H1 (cell line): ENCODE data around the gene CEP41. TPM values are rescaled to one million over a fixed set of nuclear protein-coding genes. Genes with fewer than 3 reads are reported as not detected.

ENCODE experiments used
- CTCF ChIA-PET: fragments of 300-600 bp; sonication (Branson Sonifier 250); formaldehyde crosslinking; loops from one replicate; lab custom pipeline; 2021; ENCODE audit not compliant: partially characterized antibody; lab: Charles Lee
- POLR2A ChIA-PET: fragments of 300-600 bp; sonication (Branson Sonifier 250); formaldehyde crosslinking; loops from one replicate; lab custom pipeline; 2021; ENCODE audit warnings: inconsistent platforms; ENCODE audit not compliant: partially characterized antibody; lab: Charles Lee
- DNase-seq, 2 experiments: peaks; one replicate each; pipeline versions ENCODE4 v3.0.0 to v3.0.0-alpha.2; 2010 to 2022; ENCODE audit warnings: low spot score in 2 of 2, low read depth in 1 of 2, mixed read lengths in 1 of 2
- FAIRE-seq: peaks from 2 replicates; lab custom pipeline; 2011; peaks lifted over from hg19 to GRCh38; lab: Jason Lieb, UNC
- H2AFZ ChIP-seq: 2 replicates; pipeline ENCODE4 v1.8.1; 2012; ENCODE audit warnings: low read length, inconsistent platforms
- H2AK5ac ChIP-seq: 2 replicates; pipeline ENCODE4 v1.6.1; 2013; ENCODE audit warnings: low read depth, low read length
- H2BK120ac ChIP-seq: replicated peaks from 2 replicates; pipeline ENCODE3; 2013; ENCODE audit warnings: low read depth, low read length, inconsistent platforms
- H2BK12ac ChIP-seq: 2 replicates; pipeline ENCODE4 v1.6.1; 2013; ENCODE audit warnings: low read depth, low read length
- H2BK15ac ChIP-seq: 2 replicates; pipeline ENCODE4 v1.6.1; 2013; ENCODE audit warnings: low read length
- H2BK20ac ChIP-seq: 2 replicates; pipeline ENCODE4 v1.6.1; 2013; ENCODE audit warnings: low read length
- H2BK5ac ChIP-seq: 2 replicates; pipeline ENCODE4 v1.6.1; 2013; ENCODE audit warnings: low read depth, low read length
- H3K14ac ChIP-seq: 2 replicates; pipeline ENCODE4 v1.6.1; 2013; ENCODE audit warnings: inconsistent platforms; ENCODE audit not compliant: insufficient read length
- H3K18ac ChIP-seq: 2 replicates; pipeline ENCODE4 v1.6.1; 2013; ENCODE audit warnings: low read length; ENCODE audit errors: extremely low read depth
- H3K23ac ChIP-seq: 2 replicates; pipeline ENCODE4 v1.6.1; 2013; ENCODE audit warnings: inconsistent platforms; ENCODE audit not compliant: insufficient read length
- H3K23me2 ChIP-seq: 2 replicates; pipeline ENCODE4 v1.6.1; 2013; ENCODE audit warnings: low read depth, low read length
- H3K27ac ChIP-seq: 2 replicates; pipeline ENCODE4 v1.6.1; 2011; ENCODE audit warnings: low read depth, low read length, inconsistent platforms
- H3K27me3 ChIP-seq, 4 experiments: replicated peaks in 1 of 4; 1 replicate in 1 of 4; 2 replicates in 3 of 4; pipeline versions ENCODE4 v1.6.1 to v1.8.1; 2011 to 2013; ENCODE audit warnings: low read length in 3 of 4, mild to moderate bottlenecking in 3 of 4, inconsistent platforms in 2 of 4, mixed read lengths in 2 of 4, moderate library complexity in 1 of 4; ENCODE audit not compliant: control insufficient read depth in 3 of 4, insufficient read depth in 3 of 4; ENCODE audit errors: extremely low read depth in 1 of 4
- H3K36me3 ChIP-seq, 4 experiments: 2 replicates each; pipeline versions ENCODE4 v1.6.1 to v1.8.1; 2011 to 2013; ENCODE audit warnings: mild to moderate bottlenecking in 4 of 4, low read length in 3 of 4, moderate library complexity in 2 of 4, control low read depth in 1 of 4, inconsistent platforms in 1 of 4; ENCODE audit not compliant: insufficient read depth in 4 of 4, control insufficient read depth in 2 of 4
- H3K4ac ChIP-seq: replicated peaks from 2 replicates; pipeline ENCODE3; 2013; ENCODE audit warnings: low read length, low read depth, mixed read lengths, inconsistent platforms; ENCODE audit not compliant: insufficient read length
- H3K4me1 ChIP-seq, 4 experiments: replicated peaks in 1 of 4; 1 replicate in 1 of 4; 2 replicates in 3 of 4; pipeline versions ENCODE4 v1.6.1 to v1.8.1; 2011 to 2013; ENCODE audit warnings: low read length in 3 of 4, inconsistent platforms in 2 of 4, mixed read lengths in 1 of 4; ENCODE audit not compliant: insufficient read depth in 4 of 4, control insufficient read depth in 3 of 4
- H3K4me2 ChIP-seq, 2 experiments: 2 replicates each; pipeline versions ENCODE4 v1.6.1 to v1.8.1; 2011 to 2013; ENCODE audit warnings: low read depth in 2 of 2, low read length in 2 of 2, control low read depth in 1 of 2, inconsistent platforms in 1 of 2, mild to moderate bottlenecking in 1 of 2; ENCODE audit not compliant: insufficient read depth in 1 of 2
- H3K4me3 ChIP-seq, 4 experiments: fragments of 200-600, 300-600 bp in 1 of 4; sonication (generic), shearing (Covaris generic), sonication (Bioruptor Twin) in 1 of 4; 2 replicates each; pipeline versions ENCODE4 v1.5.1 to v1.8.1; 2011 to 2016; ENCODE audit warnings: low read length in 4 of 4, low read depth in 3 of 4, control low read depth in 2 of 4, inconsistent platforms in 2 of 4, mild to moderate bottlenecking in 2 of 4, mixed read lengths in 1 of 4, moderate library complexity in 1 of 4; ENCODE audit not compliant: insufficient read depth in 2 of 4; ENCODE audit errors: extremely low read depth in 1 of 4
- H3K56ac ChIP-seq: replicated peaks from 2 replicates; pipeline ENCODE3; 2013; ENCODE audit warnings: low read depth, mild to moderate bottlenecking, mixed read lengths, low read length, inconsistent platforms; ENCODE audit not compliant: insufficient read length
- H3K79me1 ChIP-seq: 2 replicates; pipeline ENCODE4 v1.6.1; 2013; ENCODE audit warnings: low read depth, low read length, control low read depth
- H3K79me2 ChIP-seq, 2 experiments: 2 replicates each; pipeline versions ENCODE4 v1.6.1 to v1.8.1; 2012 to 2013; ENCODE audit warnings: low read length in 2 of 2, mild to moderate bottlenecking in 2 of 2, inconsistent platforms in 1 of 2; ENCODE audit not compliant: insufficient read depth in 2 of 2, control insufficient read depth in 1 of 2
- H3K9ac ChIP-seq, 4 experiments: replicated peaks in 1 of 4; 1 replicate in 1 of 4; 2 replicates in 3 of 4; pipeline versions ENCODE4 v1.6.1 to v1.8.1; 2011 to 2013; ENCODE audit warnings: low read depth in 3 of 4, low read length in 3 of 4, control low read depth in 2 of 4, mild to moderate bottlenecking in 2 of 4, moderate library complexity in 2 of 4, inconsistent platforms in 1 of 4; ENCODE audit errors: extremely low read depth in 1 of 4
- H3K9me3 ChIP-seq, 2 experiments: 2 replicates each; pipeline versions ENCODE4 v1.6.1 to v1.8.1; 2012 to 2013; ENCODE audit warnings: mild to moderate bottlenecking in 2 of 2, moderate library complexity in 2 of 2, control low read depth in 1 of 2, inconsistent platforms in 1 of 2, low read depth in 1 of 2, low read length in 1 of 2, mixed read lengths in 1 of 2; ENCODE audit not compliant: insufficient read depth in 2 of 2
- H4K20me1 ChIP-seq, 2 experiments: replicated peaks in 1 of 2; 2 replicates each; pipeline versions ENCODE3 to v1.8.1; 2011 to 2013; ENCODE audit warnings: inconsistent platforms in 2 of 2, low read length in 2 of 2, mild to moderate bottlenecking in 1 of 2; ENCODE audit not compliant: insufficient read depth in 2 of 2, control insufficient read depth in 1 of 2
- H4K5ac ChIP-seq: 2 replicates; pipeline ENCODE4 v1.6.1; 2013; ENCODE audit warnings: low read length, low read depth, mixed read lengths, inconsistent platforms; ENCODE audit not compliant: insufficient read length
- H4K8ac ChIP-seq: 2 replicates; pipeline ENCODE4 v1.8.0; 2013; ENCODE audit warnings: mild to moderate bottlenecking, moderate library complexity, low read length, inconsistent platforms; ENCODE audit not compliant: insufficient read depth; ENCODE audit errors: extremely low read depth
- H4K91ac ChIP-seq: replicated peaks from 2 replicates; pipeline ENCODE3; 2013; ENCODE audit warnings: low read length, mixed read lengths, inconsistent platforms; ENCODE audit not compliant: insufficient read length
- ASH2L ChIP-seq: fragments of 200-600, 300-600 bp; sonication (generic); IDR thresholded peaks from one replicate; pipeline ENCODE4 v1.7.1; 2017; ENCODE audit warnings: low read length
- EGR1 ChIP-seq: IDR thresholded peaks from 2 replicates; pipeline ENCODE4 v1.6.1; 2011; ENCODE audit warnings: low read depth, low read length, borderline replicate concordance
- KDM1A ChIP-seq: fragments of 200-600, 300-600 bp; sonication (generic); IDR thresholded peaks from 2 replicates; pipeline ENCODE4 v1.7.1; 2016; ENCODE audit warnings: mild to moderate bottlenecking, low read length, borderline replicate concordance
- POLR2AphosphoS5 ChIP-seq: IDR thresholded peaks from 2 replicates; pipeline ENCODE4 v1.6.1; 2011; ENCODE audit warnings: low read depth, low read length
- SAP30 ChIP-seq: fragments of 300-600 bp; sonication (generic); IDR thresholded peaks from 2 replicates; pipeline ENCODE4 v1.7.1; 2012; ENCODE audit warnings: low read length, moderate library complexity, mild to moderate bottlenecking, inconsistent platforms; ENCODE audit not compliant: insufficient read depth, insufficient replicate concordance
- SIX5 ChIP-seq: IDR thresholded peaks from 2 replicates; pipeline ENCODE4 v1.6.1; 2011; ENCODE audit warnings: mild to moderate bottlenecking, low read depth, low read length
- SUZ12 ChIP-seq: fragments of 200-600 bp; sonication (generic); IDR thresholded peaks from 2 replicates; pipeline ENCODE4 v1.6.1; 2012; ENCODE audit warnings: mild to moderate bottlenecking, inconsistent platforms, low read length, moderate library complexity, mixed read lengths
- WGBS, 2 experiments: shearing (Covaris generic) in 1 of 2; methylation state at CpG; one replicate each; pipeline versions ENCODE4 v1.1.6 to v1.1.7; 2013 to 2015; ENCODE audit warnings: low lambda C conversion rate in 2 of 2, mixed read lengths in 2 of 2, inconsistent platforms in 1 of 2, low coverage in 1 of 2, missing lambda C conversion rate in 1 of 2; ENCODE audit not compliant: insufficient replicate concordance in 2 of 2, insufficient coverage in 1 of 2, insufficient read length in 1 of 2; ENCODE audit errors: extremely low coverage in 1 of 2, missing lambda C conversion rate in 1 of 2; 5-methylcytosine and 5-hydroxymethylcytosine counted together
- polyA plus RNA-seq, 7 experiments: library from polyadenylated mRNA; depleted of rRNA in 3 of 7; stranded (reverse) in 5 of 7; unstranded in 2 of 7; fragments of >200 nt in 5 of 7; fragments of 200-250 nt in 2 of 7; gene quantifications; 1 replicate in 5 of 7; 2 replicates in 1 of 7; 4 replicates in 1 of 7; pipeline versions ENCODE4 v1.2.1 to v1.2.3, GENCODE V29; 2011 to 2013; ENCODE audit warnings: missing spikeins in 2 of 7, mixed read lengths in 2 of 7
- total RNA-seq: library from RNA; stranded (reverse); fragmentation: NEBNext Ultra II Directional; extraction: Animal tissue kit (Norgen Biotek cat#: 25700); gene quantifications from 2 replicates; pipeline ENCODE4 v1.2.1, GENCODE V29; 2021

CEP41 gene
- total and polyA plus RNA-seq, 2 of the 8 experiments (the other 6 are each of a cell fraction or from before 2014, with no cell fraction given), result 9.3 to 12.8 TPM

GRCh38 chr7:130367088-130367755 is 73.6 kb downstream of the CEP41 start:
- H3K4ac ChIP-seq, result no peak overlapping the region
- TF ChIP-seq EGR1 (no peak), KDM1A (no peak), SAP30 (no peak), ASH2L (no peak), POLR2AphosphoS5 (no peak), SUZ12 (no peak), SIX5 (no peak)
- TF ChIP-seq, all 59 proteins: peak for 0
- Histone ChIP-seq H2AK5ac (no peak overlapping the region), H3K9ac (no peak overlapping the region), H3K36me3 (no peaks in the 10 kb centered on the region), H2BK15ac (no peak overlapping the region), H3K79me2 (no peaks in the 10 kb centered on the region), H3K27me3 (no peaks in the 10 kb centered on the region; a peak in 1 of 7 replicates), H4K8ac (peak overlapping the region; percentile 80; the same call in 1 of the 2 replicates), H3K79me1 (no peaks in the 10 kb centered on the region), H4K91ac (no peak overlapping the region), H2AFZ (peak overlapping the region; percentile 22; the same call in 1 of the 2 replicates), H2BK20ac (no peak overlapping the region), H3K9me3 (no peaks in the 10 kb centered on the region), H3K4me1 (peaks cover 0 to 6% (median 0%) of the 10 kb centered on the region in 4 experiments; a peak in 2 of 7 replicates), H3K14ac (no peak overlapping the region), H4K20me1 (no peaks in the 10 kb centered on the region), H2BK5ac (no peak overlapping the region), H3K23ac (no peak overlapping the region), H4K5ac (no peak overlapping the region), H2BK12ac (no peak overlapping the region), H2BK120ac (no peak overlapping the region), H3K56ac (no peak overlapping the region), H3K23me2 (no peaks in the 10 kb centered on the region), H3K4me3 (no peak overlapping the region), H3K18ac (no peak overlapping the region), H3K4me2 (no peak overlapping the region), H3K27ac (no peak overlapping the region)
- ChIA-PET CTCF (interaction anchor here (0.7 to 11.6 kb wide), 2 partner anchors 12 to 94 kb away, joined by 4 to 59 read pairs; partner anchors contain the start of gene CPA1), POLR2A (interaction anchor here (0.8 kb wide), 1 partner anchor 9 kb away, joined by 3 read pairs; no protein-coding TSS in a partner anchor)
- DNase-seq, result no peak
- no peak for FAIRE-seq
- 87% methylated on average over 13 of the region's 13 CpGs; no CpG with 5 or more reads in 1 of the 2 experiments for WGBS, 2 experiments
